NT2/D1 (cell line): ENCODE data around the gene SDK1.

ENCODE experiments used
- YY1 ChIP-seq: IDR thresholded peaks from 2 replicates; pipeline ENCODE4 v1.6.1; 2011; ENCODE audit not compliant: insufficient read length, insufficient read depth
- ZNF274 ChIP-seq: IDR thresholded peaks from 2 replicates; pipeline ENCODE4 v1.6.1; 2011; ENCODE audit warnings: mild to moderate bottlenecking, low read depth, low read length

- TF ChIP-seq ZNF274 (no peak), YY1 (no peak)
Observed at GRCh38 chr7:4054158-4054557, 753.1 kb downstream of the SDK1 start.
